ENCODE results near the gene SPACA5. TPM values are rescaled to one million over a fixed set of nuclear protein-coding genes. Genes with fewer than 3 reads are reported as not detected.
"Not testable (repeated sequence)": the region's sequence is repeated elsewhere in the genome, so short reads cannot be mapped to it uniquely, and the experiment has no call there.

Gene SPACA5
- total RNA-seq, 1 experiment from 2014 or later: not detected

DNA sequence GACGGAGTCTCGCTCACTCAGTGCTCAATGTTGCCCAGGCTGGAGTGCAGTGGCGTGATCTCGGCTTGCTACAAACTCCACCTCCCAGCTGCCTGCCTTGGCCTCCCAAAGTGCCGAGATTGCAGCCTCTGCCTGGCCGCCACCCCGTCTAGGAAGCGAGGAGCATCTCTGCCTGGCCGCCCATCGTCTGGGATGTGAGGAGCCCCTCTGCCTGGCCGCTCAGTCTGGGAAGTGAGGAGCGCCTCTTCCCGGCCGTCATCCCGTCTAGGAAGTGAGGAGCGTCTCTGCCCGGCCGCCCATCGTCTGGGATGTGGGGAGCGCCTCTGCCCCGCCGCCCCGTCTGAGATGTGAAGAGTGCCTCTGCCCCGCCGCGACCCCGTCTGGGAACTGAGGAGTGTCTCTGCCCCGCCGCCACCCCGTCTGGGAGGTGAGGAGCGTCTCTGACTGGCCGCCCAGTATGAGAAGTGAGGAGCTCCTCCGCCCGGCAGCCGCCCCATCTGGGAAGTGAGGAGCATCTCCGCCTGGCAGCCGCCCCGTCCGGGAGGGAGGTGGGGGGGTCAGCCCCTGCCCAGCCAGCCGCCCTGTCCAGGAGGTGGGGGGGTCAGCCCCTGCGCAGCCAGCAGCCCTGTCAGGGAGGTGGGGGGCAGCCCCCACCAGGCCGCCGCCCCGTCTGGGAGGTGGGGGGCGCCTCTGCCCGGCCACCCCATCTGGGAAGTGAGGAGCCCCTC, 10.0 kb downstream of the SPACA5 start:
- DNase-seq (ENCODE audit: low read depth, low spot score); in situ Hi-C loops (cut with HindIII; ENCODE audit: low pct_unique_long_range_greater_than_20kb, low sequenced_read_pairs): not testable (repeated sequence)

DNA sequence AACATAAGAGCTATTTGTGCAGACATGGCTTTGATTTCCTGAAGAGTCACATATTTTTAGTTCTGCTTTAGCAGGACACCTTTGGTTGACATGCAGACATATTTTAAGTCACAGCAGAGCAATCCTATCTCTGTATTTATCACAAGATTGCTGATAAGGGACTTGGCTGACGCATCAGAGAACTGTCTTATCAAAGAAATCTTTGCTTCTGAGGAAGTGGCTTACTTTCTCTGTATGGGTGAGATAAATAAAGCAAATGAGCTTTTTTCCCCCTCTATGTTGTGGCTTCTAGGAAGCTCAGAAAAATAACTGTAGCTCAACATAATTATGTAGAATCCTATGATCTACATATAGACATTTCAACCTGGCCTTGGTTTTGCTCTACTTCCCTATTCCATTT, 13.1 kb downstream of the SPACA5 start:
- DNase-seq (ENCODE audit: low read depth, low spot score); in situ Hi-C loops (cut with HindIII; ENCODE audit: low pct_unique_long_range_greater_than_20kb, low sequenced_read_pairs): not testable (repeated sequence)

DNA sequence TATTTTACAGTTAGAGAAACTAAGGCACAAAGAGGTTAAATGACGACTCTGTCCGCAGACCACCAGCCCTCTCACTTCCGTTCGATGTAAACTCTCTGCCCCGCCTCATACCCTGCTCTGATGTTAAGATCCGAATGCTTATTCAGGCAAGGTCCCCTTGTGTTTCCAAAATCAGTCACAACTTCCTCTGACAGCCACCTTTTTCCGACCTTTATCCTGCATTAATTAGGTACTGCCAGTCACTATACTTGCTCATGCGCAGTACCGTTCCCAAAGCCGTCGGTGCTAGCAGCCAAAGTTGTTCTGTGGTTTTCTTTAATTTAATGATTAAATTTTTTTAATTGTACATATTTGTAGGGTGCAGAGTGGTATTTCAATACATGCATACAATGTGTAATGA, 13.7 kb downstream of the SPACA5 start:
- DNase-seq (ENCODE audit: low read depth, low spot score); in situ Hi-C loops (cut with HindIII; ENCODE audit: low pct_unique_long_range_greater_than_20kb, low sequenced_read_pairs): not testable (repeated sequence)

DNA sequence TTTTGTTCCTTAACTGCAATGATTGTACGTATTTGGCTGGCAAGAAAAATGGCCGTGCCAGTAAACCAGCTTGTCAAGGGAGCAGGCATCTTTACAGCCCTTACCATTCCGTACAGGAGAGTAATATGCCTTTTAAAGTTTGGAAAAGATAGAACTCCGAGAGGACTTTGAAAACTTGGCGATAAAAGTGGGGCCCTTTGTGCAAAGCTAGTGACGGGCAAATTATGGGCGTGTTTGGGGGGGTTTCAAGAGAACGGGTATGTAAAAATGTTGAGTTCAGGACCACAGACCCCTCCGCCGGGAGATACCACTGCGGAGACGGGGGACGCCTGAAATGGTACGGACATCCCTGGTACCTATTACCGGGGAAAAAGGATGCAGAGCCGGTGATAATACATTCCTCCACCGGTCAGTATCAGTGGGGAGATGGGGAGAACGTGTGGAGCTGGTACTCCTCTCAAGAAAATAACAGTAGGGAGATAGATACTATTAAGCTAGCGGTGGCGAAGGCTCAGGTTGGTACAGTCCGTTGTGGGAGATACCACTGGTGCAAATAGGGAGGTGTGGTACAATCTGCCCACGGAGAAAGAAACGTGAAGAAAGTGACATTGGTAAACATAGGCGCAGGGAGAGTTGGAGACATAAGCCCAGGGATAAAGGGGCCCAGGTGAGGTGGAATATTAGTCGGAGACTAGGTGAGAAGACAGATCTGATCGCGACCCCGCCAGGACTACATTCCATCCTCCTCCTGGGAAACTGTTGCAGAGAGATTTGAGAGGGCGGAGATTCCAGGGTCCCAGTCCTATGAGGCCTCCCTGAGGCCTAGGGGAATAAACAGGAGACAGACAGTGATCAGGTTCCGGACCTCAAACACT, 14.5 kb downstream of the SPACA5 start:
- DNase-seq (ENCODE audit: low read depth, low spot score): no peak
- in situ Hi-C loops (cut with HindIII; ENCODE audit: low pct_unique_long_range_greater_than_20kb, low sequenced_read_pairs): no loop called here

DNA sequence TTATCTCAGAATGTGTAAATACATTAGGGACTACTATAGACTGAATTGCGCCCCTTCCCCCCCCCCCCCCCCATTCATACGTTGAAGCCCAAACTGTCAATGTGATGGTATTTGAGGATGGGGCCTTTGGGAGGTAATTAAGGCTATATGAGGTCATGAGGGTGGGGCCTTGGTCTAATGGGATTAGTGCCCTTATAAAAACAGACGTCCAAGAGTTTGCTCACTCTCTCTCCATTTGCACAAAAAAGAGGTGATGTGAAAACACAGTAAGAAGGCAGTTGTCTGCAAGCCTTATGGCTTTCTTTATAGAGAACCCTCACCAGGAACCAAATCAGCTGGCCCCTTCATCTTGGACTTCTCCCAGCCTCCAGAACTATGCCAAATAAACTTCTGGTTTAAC, 15.3 kb downstream of the SPACA5 start:
- no peak for DNase-seq (ENCODE audit: low read depth, low spot score)
- in situ Hi-C loops (cut with HindIII; ENCODE audit: low pct_unique_long_range_greater_than_20kb, low sequenced_read_pairs): no loop called here

DNA sequence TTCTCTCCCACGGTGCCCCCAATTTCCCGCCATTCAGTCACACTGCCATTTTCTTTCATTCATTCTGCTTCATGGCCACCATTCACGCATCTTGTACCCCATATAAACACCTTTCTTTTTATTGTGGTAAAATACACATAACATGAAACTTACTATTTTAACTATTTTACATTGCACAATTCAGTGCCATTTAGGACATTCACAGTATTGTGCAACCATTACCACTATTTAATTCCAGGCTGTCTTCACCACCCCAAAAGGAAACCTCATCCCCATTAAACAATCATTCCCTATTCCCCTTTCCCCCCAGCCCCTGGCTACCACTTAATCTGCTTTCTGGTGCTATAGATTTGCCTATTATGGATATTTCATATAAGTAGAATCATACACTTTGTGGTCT, 15.9 kb downstream of the SPACA5 start:
- no peak for DNase-seq (ENCODE audit: low read depth, low spot score)
- in situ Hi-C loops (cut with HindIII; ENCODE audit: low pct_unique_long_range_greater_than_20kb, low sequenced_read_pairs): no loop called here

DNA sequence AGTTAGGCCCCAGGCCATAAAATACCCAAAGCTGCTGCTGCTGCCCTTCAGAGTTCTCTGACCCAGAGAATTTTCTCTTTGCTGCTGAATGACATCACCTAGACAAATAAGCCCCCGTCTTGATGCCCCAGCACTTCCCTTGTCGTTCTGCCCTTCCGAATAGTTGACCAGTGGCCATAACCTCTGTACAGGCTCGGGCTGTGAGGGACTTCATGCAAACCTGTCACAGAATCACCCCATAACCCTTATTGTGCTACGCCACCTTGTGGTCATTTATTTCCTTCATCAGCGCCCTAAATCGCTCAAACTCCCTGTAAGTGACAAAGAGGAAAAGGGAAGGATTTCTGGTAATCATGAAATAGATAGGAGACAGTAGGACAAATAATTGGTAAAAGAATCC, 18.8 kb downstream of the SPACA5 start:
- DNase-seq (ENCODE audit: low read depth, low spot score): no peak
- in situ Hi-C loops (cut with HindIII; ENCODE audit: low pct_unique_long_range_greater_than_20kb, low sequenced_read_pairs): no loop called here

DNA sequence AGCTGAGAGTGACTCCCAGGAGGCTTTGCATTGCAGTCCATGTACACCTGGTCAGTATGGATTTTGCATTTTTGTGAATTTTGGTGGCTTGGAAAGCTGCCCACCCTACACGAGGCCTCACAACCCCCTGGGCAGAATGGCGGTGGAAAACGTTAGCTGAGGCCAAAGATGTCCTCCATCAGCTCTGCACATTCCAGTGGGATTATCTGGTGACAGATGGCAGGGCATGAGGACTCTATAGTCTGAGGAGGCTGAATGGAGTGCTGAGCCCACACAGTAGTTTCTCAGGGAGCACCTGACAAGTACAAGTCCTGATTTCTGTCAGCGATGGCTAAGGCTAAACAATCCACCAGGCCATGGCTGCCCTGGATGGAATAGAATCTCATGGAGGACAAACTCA, 20.8 kb downstream of the SPACA5 start:
- DNase-seq (ENCODE audit: low read depth, low spot score); in situ Hi-C loops (cut with HindIII; ENCODE audit: low pct_unique_long_range_greater_than_20kb, low sequenced_read_pairs): not testable (repeated sequence)

DNA sequence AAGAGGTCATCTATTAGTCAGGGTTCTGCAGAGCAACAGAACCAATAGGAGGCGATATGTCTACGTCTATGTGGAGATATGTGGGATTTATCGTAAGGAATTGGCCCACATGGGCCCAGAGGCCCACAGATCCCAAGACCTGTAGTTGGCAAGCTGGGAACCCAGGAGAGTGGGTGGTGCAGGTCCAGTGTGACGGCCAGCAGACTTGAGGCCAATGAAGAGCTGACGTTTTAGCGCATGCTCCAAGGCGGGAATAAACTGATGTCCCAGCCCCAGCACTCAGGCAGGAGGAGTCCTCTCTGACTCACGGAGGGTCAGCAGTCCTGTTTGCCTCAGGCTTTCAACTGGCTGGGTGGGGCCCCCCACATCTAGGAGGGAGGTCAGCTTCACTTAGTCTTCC, 21.3 kb downstream of the SPACA5 start:
- no peak for DNase-seq (ENCODE audit: low read depth, low spot score)
- in situ Hi-C loops (cut with HindIII; ENCODE audit: low pct_unique_long_range_greater_than_20kb, low sequenced_read_pairs): no loop called here

DNA sequence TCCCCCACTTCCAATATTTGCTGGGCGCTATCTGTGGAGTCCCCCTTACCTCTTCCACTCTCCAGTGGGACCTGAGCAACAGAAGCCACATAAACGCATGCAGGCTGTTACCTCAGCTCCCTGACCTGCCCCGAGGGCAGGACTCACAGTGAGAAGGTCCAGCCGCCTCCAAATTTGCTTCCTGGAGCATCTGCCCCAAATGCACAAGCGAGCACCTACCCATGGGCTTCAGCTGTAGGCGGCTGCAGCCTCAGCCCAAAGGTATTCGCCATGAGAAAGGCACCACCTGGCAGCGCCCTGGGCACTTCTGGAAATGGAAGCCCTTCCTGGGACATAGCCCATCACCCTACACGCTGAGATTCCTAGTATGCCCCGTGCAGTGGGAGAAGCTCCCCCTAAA, 23.4 kb downstream of the SPACA5 start:
- no peak for DNase-seq (ENCODE audit: low read depth, low spot score)
- in situ Hi-C loops (cut with HindIII; ENCODE audit: low pct_unique_long_range_greater_than_20kb, low sequenced_read_pairs): no loop called here

DNA sequence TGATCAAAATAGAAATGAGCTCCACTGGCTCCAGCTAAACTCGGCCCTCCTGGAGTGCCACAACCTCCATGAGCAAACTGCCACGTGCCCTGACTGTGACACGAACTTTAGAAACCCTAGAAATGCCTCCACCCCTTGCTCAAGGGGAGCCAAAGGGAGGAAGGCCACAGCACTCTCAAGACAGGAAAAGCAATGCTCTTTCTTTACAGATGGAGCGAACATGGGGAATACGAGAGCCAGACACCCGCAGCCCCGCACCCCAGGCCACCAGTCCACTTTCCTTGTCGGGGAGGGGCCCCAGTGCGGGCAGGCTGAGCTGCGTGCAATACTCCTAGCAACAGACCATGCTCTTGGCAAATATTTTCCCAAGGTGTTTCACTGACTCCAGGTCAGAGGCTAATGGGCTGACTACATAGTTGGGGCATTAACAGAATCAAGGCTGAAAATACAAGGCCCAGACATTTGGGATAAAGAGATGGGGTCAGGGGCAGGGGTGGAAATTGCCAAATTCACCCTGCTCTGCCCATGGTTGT, 23.9 kb downstream of the SPACA5 start:
- DNase-seq (ENCODE audit: low read depth, low spot score); in situ Hi-C loops (cut with HindIII; ENCODE audit: low pct_unique_long_range_greater_than_20kb, low sequenced_read_pairs): not testable (repeated sequence)

DNA sequence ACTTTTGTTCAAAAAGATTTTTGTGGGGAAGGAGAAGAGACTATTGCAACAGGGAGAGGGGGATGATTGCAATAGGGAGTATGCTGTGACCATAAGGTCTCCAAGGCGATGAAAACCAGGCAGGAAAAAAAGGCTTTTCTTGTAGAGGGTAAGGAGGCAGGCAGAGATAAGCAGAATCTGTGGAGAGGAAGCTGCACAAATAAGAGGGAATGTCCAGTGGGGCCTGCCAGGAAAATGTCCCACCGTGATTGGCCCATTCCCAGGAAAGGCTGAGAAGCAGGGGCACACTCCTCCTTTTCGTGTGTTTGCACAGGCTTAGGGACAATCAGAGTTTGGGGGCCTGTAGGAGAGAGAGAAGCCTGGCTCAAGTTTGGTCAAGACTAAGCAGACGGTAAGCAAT, 29.1 kb downstream of the SPACA5 start:
- no peak for DNase-seq (ENCODE audit: low read depth, low spot score)
- in situ Hi-C loops (cut with HindIII; ENCODE audit: low pct_unique_long_range_greater_than_20kb, low sequenced_read_pairs): no loop called here

DNA sequence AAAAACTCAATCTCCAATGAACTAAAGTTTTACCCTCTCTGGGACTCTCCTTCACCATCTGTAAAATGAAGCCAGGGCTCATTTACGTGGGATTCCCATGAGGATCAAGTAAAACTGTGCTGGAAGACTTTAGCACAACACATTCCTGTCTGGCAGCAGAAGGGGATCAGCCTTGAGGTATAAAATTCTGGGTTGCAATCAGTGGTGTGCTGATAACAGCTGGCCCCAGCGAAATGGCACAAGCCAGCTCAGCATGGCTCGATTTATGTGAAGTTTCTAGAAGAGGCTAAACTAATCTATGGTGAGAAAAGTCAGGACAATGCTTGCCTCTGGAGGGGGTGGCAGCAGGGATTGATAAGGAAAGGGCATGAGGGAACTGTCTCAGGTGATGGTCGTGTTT, 36.3 kb downstream of the SPACA5 start:
- no peak for DNase-seq (ENCODE audit: low read depth, low spot score)
- in situ Hi-C loops (cut with HindIII; ENCODE audit: low pct_unique_long_range_greater_than_20kb, low sequenced_read_pairs): no loop called here

DNA sequence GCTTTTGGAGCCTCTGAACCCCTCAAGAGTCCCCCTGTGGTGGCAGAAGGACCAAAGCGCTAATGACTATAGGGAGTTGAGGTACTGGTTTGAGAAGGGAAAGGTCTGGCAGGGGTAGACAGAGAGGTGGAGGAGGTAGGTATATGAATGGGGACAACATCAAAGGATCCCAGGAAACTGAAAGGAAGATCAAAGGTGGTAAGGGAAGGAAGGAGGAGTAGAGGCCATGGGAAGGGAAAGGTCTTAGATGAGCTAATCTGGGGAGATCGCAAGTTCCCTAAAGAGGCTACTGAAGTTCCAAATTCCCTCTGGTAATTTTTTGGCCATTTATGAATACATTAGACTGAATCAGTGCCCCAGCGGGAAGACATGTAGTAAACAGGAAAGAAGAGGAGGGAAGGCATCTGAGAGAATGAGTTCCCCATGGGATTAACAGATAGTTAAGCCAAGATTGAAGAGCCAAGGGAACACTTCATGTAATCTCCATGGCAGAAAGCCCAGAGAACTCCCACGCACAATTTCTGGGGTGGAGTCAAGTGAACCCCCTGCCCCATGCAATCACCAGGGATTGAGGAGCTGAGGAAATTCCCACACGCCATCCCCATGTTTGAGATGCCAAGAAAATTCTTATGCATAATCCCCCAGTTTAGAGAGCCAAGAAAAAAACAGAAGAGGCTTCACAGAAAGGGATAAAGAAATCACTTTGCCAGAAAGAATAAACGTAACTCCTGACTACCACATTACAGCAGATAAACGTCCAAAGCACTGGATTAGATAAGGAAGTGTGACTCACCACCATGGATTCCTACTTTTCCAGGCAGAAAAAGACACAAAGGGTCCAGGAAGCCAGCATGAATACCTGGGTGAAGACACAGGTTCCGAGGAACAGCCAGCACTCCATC, 38.9 kb downstream of the SPACA5 start:
- no peak for DNase-seq (ENCODE audit: low read depth, low spot score)
- in situ Hi-C loops (cut with HindIII; ENCODE audit: low pct_unique_long_range_greater_than_20kb, low sequenced_read_pairs): no loop called here

DNA sequence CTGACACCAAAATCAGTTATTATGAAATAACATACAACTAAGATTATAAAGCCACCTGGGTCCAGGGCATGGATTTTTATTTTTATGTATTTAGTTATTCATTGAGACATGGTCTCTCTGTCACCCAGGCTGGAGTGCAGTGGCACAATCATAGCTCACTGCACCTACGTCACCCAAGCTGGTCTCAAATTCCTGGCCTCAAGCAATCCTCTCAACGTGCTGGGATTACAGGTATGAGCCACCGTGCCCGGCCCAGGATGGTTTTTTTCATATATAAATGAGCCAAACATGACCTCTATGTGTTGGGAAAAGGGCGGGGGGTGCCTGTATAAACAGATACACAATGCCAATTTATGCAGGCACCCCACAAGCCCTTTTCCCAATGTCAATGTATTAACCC, 40.1 kb downstream of the SPACA5 start:
- in situ Hi-C loops (cut with HindIII; ENCODE audit: low pct_unique_long_range_greater_than_20kb, low sequenced_read_pairs): no loop called here
- DNase-seq (ENCODE audit: low read depth, low spot score): no peak

DNA sequence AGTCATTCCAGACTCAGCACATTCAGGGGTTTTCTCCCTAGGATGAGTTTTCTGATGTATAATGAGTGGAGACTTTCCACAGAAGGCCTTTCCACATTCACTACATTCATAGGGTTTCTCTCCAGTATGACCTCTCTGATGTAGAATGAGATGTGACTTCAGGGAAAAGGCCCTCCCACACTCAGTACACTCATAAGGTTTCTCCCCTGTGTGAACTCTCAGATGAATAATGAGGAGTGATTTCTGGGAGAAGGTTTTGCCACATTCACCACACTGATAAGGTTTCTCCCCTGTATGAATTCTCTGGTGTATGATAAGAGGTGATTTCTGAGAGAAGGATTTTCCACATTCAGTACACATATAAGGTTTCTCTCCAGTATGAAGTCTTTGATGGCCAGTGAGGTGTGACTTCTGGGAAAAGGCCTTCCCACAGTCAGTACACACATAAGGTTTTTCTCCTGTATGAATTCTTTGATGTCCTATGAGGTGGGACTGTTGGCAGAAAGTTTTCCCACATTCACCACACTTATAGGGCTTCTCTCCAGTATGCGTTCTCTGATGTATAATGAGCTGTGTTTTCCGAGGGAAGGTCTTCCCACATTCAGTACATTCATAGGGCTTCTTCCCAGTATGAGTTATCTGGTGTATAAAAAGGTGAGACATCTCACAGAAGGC, 52.0 kb downstream of the SPACA5 start:
- in situ Hi-C loops (cut with HindIII; ENCODE audit: low pct_unique_long_range_greater_than_20kb, low sequenced_read_pairs): no loop called here
- DNase-seq (ENCODE audit: low read depth, low spot score): no peak

DNA sequence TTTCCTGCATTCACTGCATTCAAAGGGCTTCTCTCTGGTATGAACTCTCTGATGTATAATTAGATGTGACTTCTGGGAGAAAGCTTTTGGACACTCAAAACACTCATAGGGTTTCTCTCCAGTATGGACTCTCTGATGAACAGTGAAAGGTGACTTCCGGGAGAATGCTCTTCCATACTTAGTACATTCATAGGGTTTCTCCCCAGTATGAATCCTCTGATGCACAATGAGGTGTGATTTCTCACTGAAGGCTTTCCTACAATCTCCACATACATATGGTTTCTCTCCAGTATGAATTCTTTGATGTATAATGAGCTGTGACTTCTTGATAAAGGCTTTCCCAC, 52.5 kb downstream of the SPACA5 start:
- in situ Hi-C loops (cut with HindIII; ENCODE audit: low pct_unique_long_range_greater_than_20kb, low sequenced_read_pairs): no loop called here
- no peak for DNase-seq (ENCODE audit: low read depth, low spot score)

All from SK-MEL-5 (cell line).